PC-9 (cell line): ENCODE measurements around the gene LMX1B.

Source experiments
- EZH2 ChIP-seq: fragments of 200-600 bp; sonication (generic); IDR thresholded peaks from 2 replicates; pipeline ENCODE4 v1.8.0; 2017; ENCODE audit warnings: antibody characterized with exemption, low read depth
- TF ChIP-seq, protein P1 (sequence below): fragments of 200-600 bp; sonication (generic); conservative IDR thresholded peaks from 2 replicates; pipeline ENCODE4 v1.6.1; 2017; ENCODE audit warnings: mixed run types, antibody characterized with exemption, mild to moderate bottlenecking, moderate library complexity

DNA sequence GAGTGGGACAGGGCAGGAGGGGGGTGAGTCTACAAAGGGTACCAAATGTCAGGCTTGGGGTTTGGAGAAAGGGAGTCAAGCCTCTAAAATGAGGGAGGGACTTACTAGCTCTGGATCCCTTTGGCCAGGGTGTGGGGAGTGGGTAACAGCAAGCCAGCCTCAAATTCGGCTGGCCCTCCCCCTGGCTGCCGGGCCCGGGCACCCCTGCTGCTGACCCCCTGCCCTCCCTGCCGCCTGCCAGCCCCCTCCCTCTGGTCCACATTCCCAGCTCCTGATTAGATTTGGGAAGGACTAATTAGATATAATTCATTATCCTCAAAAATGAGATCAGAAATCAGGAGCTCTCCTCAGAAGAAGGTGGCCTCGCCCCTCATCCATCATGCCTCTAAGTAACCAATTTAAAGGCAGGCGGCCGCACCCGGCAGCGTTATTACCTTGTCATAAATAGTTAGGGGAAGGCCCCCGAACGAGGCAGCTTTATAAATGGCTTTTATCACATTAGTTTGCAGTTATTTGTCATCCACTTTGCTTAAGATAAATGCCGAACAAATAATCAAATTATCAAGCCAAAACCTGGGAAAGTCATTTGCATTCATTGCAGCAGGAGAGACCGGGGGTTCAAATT lies 44.6 kb downstream of the LMX1B start:
- TF ChIP-seq, protein P1, sequence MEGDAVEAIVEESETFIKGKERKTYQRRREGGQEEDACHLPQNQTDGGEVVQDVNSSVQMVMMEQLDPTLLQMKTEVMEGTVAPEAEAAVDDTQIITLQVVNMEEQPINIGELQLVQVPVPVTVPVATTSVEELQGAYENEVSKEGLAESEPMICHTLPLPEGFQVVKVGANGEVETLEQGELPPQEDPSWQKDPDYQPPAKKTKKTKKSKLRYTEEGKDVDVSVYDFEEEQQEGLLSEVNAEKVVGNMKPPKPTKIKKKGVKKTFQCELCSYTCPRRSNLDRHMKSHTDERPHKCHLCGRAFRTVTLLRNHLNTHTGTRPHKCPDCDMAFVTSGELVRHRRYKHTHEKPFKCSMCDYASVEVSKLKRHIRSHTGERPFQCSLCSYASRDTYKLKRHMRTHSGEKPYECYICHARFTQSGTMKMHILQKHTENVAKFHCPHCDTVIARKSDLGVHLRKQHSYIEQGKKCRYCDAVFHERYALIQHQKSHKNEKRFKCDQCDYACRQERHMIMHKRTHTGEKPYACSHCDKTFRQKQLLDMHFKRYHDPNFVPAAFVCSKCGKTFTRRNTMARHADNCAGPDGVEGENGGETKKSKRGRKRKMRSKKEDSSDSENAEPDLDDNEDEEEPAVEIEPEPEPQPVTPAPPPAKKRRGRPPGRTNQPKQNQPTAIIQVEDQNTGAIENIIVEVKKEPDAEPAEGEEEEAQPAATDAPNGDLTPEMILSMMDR: no peak
- no peak for TF ChIP-seq EZH2
